NT2/D1 (cell line): Measurements from ENCODE around the gene EPB41L4A.

Experiments used
- DNase-seq: peaks from one replicate; pipeline ENCODE4 v3.0.0-alpha.2; 2011; ENCODE audit warnings: low read depth, low spot score
- H3K27me3 ChIP-seq: 2 replicates; pipeline ENCODE4 v1.6.0; 2011; ENCODE audit warnings: mild to moderate bottlenecking; ENCODE audit not compliant: insufficient read length, insufficient read depth
- H3K36me3 ChIP-seq: 2 replicates; pipeline ENCODE4 v1.6.1; 2011; ENCODE audit warnings: mild to moderate bottlenecking, low read length, mixed read lengths; ENCODE audit not compliant: insufficient read depth, insufficient read length
- H3K4me1 ChIP-seq: 2 replicates; pipeline ENCODE4 v1.5.1; 2011; ENCODE audit not compliant: insufficient read depth, insufficient read length
- H3K4me3 ChIP-seq: 2 replicates; pipeline ENCODE4 v1.5.1; 2011; ENCODE audit warnings: low read depth; ENCODE audit not compliant: insufficient read length
- H3K9ac ChIP-seq: 2 replicates; pipeline ENCODE4 v1.6.0; 2011; ENCODE audit warnings: low read depth; ENCODE audit not compliant: insufficient read length
- H3K9me3 ChIP-seq: 2 replicates; pipeline ENCODE4 v1.5.1; 2011; ENCODE audit warnings: mild to moderate bottlenecking, low read length; ENCODE audit not compliant: insufficient read depth
- SUZ12 ChIP-seq: IDR thresholded peaks from 2 replicates; pipeline ENCODE4 v1.6.1; 2011; ENCODE audit not compliant: insufficient read length, insufficient read depth; ENCODE audit errors: extremely low read depth
- YY1 ChIP-seq: IDR thresholded peaks from 2 replicates; pipeline ENCODE4 v1.6.1; 2011; ENCODE audit not compliant: insufficient read length, insufficient read depth
- ZNF274 ChIP-seq: IDR thresholded peaks from 2 replicates; pipeline ENCODE4 v1.6.1; 2011; ENCODE audit warnings: mild to moderate bottlenecking, low read depth, low read length

The EPB41L4A gene

GRCh38 chr5:112192072-112192471, 227.0 kb downstream of the EPB41L4A start:
- no peak for DNase-seq
- no peak overlapping the region for H3K4me3 ChIP-seq
- H3K9ac ChIP-seq = no peak overlapping the region
- H3K9me3 ChIP-seq = no peaks in the 10 kb centered on the region
- no peaks in the 10 kb centered on the region for H3K4me1 ChIP-seq
- H3K36me3 ChIP-seq = no peaks in the 10 kb centered on the region
- no peak for TF ChIP-seq YY1
- TF ChIP-seq SUZ12 = no peak
- no peak for TF ChIP-seq ZNF274
- no peaks in the 10 kb centered on the region for H3K27me3 ChIP-seq

- Histone ChIP-seq H3K27me3 (no peaks in the 10 kb centered on the region), H3K9ac (no peak overlapping the region), H3K4me3 (no peak overlapping the region), H3K9me3 (no peaks in the 10 kb centered on the region), H3K36me3 (no peaks in the 10 kb centered on the region), H3K4me1 (no peaks in the 10 kb centered on the region)
- DNase-seq = no peak
- no peak for TF ChIP-seq YY1
- no peak for TF ChIP-seq SUZ12
- no peak for TF ChIP-seq ZNF274
Observed at GRCh38 chr5:112189391-112189790, 229.7 kb downstream of the EPB41L4A start.

GRCh38 chr5:112186401-112186990, 232.6 kb downstream of the EPB41L4A start:
- no peak for DNase-seq
- TF ChIP-seq SUZ12 (no peak), ZNF274 (no peak), YY1 (no peak)
- H3K27me3 ChIP-seq = no peaks in the 10 kb centered on the region
- no peaks in the 10 kb centered on the region for H3K9me3 ChIP-seq
- no peak overlapping the region for H3K4me3 ChIP-seq
- no peaks in the 10 kb centered on the region for H3K36me3 ChIP-seq
- no peak overlapping the region for H3K9ac ChIP-seq
- no peaks in the 10 kb centered on the region for H3K4me1 ChIP-seq

- Histone ChIP-seq H3K36me3 (no peaks in the 10 kb centered on the region), H3K9ac (no peak overlapping the region), H3K9me3 (no peaks in the 10 kb centered on the region), H3K4me1 (no peaks in the 10 kb centered on the region), H3K4me3 (no peak overlapping the region), H3K27me3 (no peaks in the 10 kb centered on the region)
- TF ChIP-seq YY1 (no peak), SUZ12 (no peak), ZNF274 (no peak)
- no peak for DNase-seq
Observed at GRCh38 chr5:112183874-112184273, 235.2 kb downstream of the EPB41L4A start.

GRCh38 chr5:112183103-112183711, 235.9 kb downstream of the EPB41L4A start:
- no peaks in the 10 kb centered on the region for H3K27me3 ChIP-seq
- no peak for DNase-seq
- H3K9ac ChIP-seq = no peak overlapping the region
- H3K4me3 ChIP-seq = no peak overlapping the region
- TF ChIP-seq SUZ12 (no peak), ZNF274 (no peak), YY1 (no peak)
- no peaks in the 10 kb centered on the region for H3K4me1 ChIP-seq
- no peaks in the 10 kb centered on the region for H3K36me3 ChIP-seq
- no peaks in the 10 kb centered on the region for H3K9me3 ChIP-seq

GRCh38 chr5:112179290-112179689, 239.8 kb downstream of the EPB41L4A start:
- H3K9me3 ChIP-seq = no peaks in the 10 kb centered on the region
- no peaks in the 10 kb centered on the region for H3K4me1 ChIP-seq
- H3K36me3 ChIP-seq = no peaks in the 10 kb centered on the region
- TF ChIP-seq YY1 = no peak
- no peak for TF ChIP-seq SUZ12
- TF ChIP-seq ZNF274 = no peak
- H3K9ac ChIP-seq = no peak overlapping the region
- H3K4me3 ChIP-seq = no peak overlapping the region
- no peaks in the 10 kb centered on the region for H3K27me3 ChIP-seq
- no peak for DNase-seq

- H3K4me1 ChIP-seq = no peaks in the 10 kb centered on the region
- H3K27me3 ChIP-seq = no peaks in the 10 kb centered on the region
- no peak for TF ChIP-seq ZNF274
- TF ChIP-seq SUZ12 = no peak
- no peak for TF ChIP-seq YY1
- peak; percentile 44 for DNase-seq
- no peak overlapping the region for H3K9ac ChIP-seq
- no peaks in the 10 kb centered on the region for H3K9me3 ChIP-seq
- no peaks in the 10 kb centered on the region for H3K36me3 ChIP-seq
- H3K4me3 ChIP-seq = no peak overlapping the region
Observed at GRCh38 chr5:112174959-112175594, 244.0 kb downstream of the EPB41L4A start.
